Transverse colon (tissue), 4 donors: ENCODE data around the gene GNAT3. TPM values are rescaled to one million over a fixed set of nuclear protein-coding genes. Genes with fewer than 3 reads are reported as not detected.

Experiments used
- DNase-seq: peaks from one replicate; pipeline ENCODE4 v3.0.0-alpha.2; 2019
- H3K27ac ChIP-seq, 4 donors: fragments of 200-600 bp; sonication (generic); 2 replicates each; pipeline ENCODE4 v1.5.1; 2016 to 2018; ENCODE audit warnings: inconsistent platforms in 4 of 4
- H3K27me3 ChIP-seq: fragments of 200-600 bp; sonication (generic); 2 replicates; pipeline ENCODE4 v1.5.1; 2017; ENCODE audit warnings: inconsistent platforms
- H3K36me3 ChIP-seq, 4 donors: fragments of 200-600 bp; sonication (generic); 2 replicates each; pipeline ENCODE4 v1.5.1; 2017 to 2019; ENCODE audit warnings: inconsistent platforms in 4 of 4
- H3K4me1 ChIP-seq, 4 donors: fragments of 200-600 bp; sonication (generic); 2 replicates each; pipeline ENCODE4 v1.5.1; 2017 to 2020; ENCODE audit warnings: inconsistent platforms in 4 of 4
- H3K4me3 ChIP-seq, 4 donors: fragments of 200-600 bp; sonication (generic); 1 replicate in 1 of 4; 2 replicates in 3 of 4; pipeline versions ENCODE4 v1.5.1 to v1.6.1; 2017 to 2019; ENCODE audit warnings: inconsistent platforms in 4 of 4
- H3K9me3 ChIP-seq, 2 donors: fragments of 200-600 bp; sonication (generic); 2 replicates each; pipeline ENCODE4 v1.5.1; 2017 to 2019; ENCODE audit warnings: inconsistent platforms in 2 of 2
- EP300 ChIP-seq: sonication (generic); formaldehyde crosslinking; IDR thresholded peaks from one replicate; pipeline ENCODE4 v1.6.1; 2017; ENCODE audit warnings: antibody characterized with exemption, low read depth
- POLR2A ChIP-seq: fragments of 450-650 bp; IDR thresholded peaks from one replicate; pipeline ENCODE4 v1.6.1; 2016; ENCODE audit warnings: antibody characterized with exemption, mild to moderate bottlenecking, moderate library complexity
- POLR2AphosphoS5 ChIP-seq, 3 donors: sonication (generic); formaldehyde crosslinking; IDR thresholded peaks; one replicate each; pipeline ENCODE4 v1.6.1; 2016; ENCODE audit warnings: antibody characterized with exemption in 3 of 3
- WGBS, 2 donors: methylation state at CpG; one replicate each; pipeline ENCODE4 v1.1.5; 2018; ENCODE audit warnings: low coverage in 1 of 2; 5-methylcytosine and 5-hydroxymethylcytosine counted together
- in situ Hi-C, 4 donors: fragments of 200-750 bp; cut with MboI; loops; one replicate each; pipeline versions ENCODE4 v1.15.0 to v1.15.1; 2017; ENCODE audit warnings: low sequenced_read_pairs in 3 of 4, low pct_ligation_motif_present in 1 of 4, low pct_unique_long_range_greater_than_20kb in 1 of 4
- intact Hi-C: fragments of 100-400 bp; cut with DNase I; formaldehyde crosslinking; loops from one replicate; pipeline ENCODE4 v1.15.1; 2023; ENCODE audit warnings: low total_unique reads
- total RNA-seq, 4 donors: library from RNA; depleted of rRNA; stranded (reverse); fragments of >200 nt; gene quantifications; one replicate each; pipeline ENCODE4 v1.1.0, GENCODE V29; 2016
- TF ChIP-seq, protein P1 (sequence below), 5 experiments: fragments of 200-600 bp in 3 of 5; fragments of 450-650 bp in 2 of 5; sonication (generic) in 3 of 5; IDR thresholded peaks; 1 replicate in 2 of 5; 2 replicates in 3 of 5; pipeline ENCODE4 v1.5.1; 2016 to 2017; ENCODE audit warnings: antibody characterized with exemption in 5 of 5, inconsistent platforms in 3 of 5, mild to moderate bottlenecking in 2 of 5, moderate library complexity in 1 of 5

Gene GNAT3
- total RNA-seq, 4 donors from 2014 or later = not detected

DNA sequence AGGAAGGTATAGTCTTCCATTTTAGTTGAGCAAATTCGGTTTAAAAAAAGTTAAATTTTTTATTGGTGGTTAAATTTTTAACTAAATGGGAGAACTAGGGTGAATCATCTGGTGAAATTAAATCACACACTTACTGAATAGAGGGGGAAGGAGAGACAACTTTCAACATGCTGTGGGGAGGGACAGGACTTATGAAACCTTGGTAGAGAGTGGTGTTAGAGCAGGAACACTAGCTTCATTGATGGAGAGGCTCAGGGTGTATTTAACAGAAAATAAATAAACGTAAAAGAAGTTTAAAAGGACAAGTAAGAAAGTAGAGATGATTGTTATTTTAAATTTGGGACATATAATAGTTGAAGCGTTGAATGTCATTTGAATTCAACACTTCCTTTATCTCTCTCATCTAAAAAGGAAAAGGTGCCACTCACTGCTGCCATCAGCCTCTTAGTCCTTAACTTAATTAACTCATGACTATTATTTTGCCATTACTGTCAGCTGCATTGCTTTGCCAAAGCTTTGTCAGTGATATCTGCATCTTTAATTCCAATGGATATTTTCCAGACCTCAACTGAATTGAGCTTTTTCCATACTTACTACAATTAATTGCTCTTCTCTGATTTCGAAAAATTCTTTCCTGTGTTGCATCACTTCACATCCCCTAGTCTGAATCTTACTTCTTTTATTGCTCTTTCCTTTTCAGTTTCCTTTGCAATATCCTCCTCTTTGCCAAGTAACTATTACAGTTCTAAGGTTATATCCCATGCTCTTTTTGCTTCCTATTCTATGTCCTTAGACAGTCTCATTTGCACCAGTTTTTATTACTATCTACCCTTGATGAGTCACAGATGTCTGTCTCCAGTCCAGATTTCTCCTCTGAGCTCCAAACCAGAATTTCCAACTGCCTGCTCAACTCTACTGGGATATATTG, 71.7 kb downstream of the GNAT3 start:
- Histone ChIP-seq H3K36me3 (no peaks in the 10 kb centered on the region), H3K27me3 (no peaks in the 10 kb centered on the region), H3K27ac (no peak overlapping the region), H3K4me3 (no peak overlapping the region), H3K4me1 (peaks cover 0 to 10% (median 1%) of the 10 kb centered on the region in 4 donors), H3K9me3 (no peaks in the 10 kb centered on the region)
- no peak for DNase-seq
- TF ChIP-seq, protein P1, sequence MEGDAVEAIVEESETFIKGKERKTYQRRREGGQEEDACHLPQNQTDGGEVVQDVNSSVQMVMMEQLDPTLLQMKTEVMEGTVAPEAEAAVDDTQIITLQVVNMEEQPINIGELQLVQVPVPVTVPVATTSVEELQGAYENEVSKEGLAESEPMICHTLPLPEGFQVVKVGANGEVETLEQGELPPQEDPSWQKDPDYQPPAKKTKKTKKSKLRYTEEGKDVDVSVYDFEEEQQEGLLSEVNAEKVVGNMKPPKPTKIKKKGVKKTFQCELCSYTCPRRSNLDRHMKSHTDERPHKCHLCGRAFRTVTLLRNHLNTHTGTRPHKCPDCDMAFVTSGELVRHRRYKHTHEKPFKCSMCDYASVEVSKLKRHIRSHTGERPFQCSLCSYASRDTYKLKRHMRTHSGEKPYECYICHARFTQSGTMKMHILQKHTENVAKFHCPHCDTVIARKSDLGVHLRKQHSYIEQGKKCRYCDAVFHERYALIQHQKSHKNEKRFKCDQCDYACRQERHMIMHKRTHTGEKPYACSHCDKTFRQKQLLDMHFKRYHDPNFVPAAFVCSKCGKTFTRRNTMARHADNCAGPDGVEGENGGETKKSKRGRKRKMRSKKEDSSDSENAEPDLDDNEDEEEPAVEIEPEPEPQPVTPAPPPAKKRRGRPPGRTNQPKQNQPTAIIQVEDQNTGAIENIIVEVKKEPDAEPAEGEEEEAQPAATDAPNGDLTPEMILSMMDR (IDR thresholded peaks at IDR 0.05) = no peak
- intact Hi-C loops (no loop called here), in situ Hi-C loops (loop anchor here in 2 of 4 donors (10.0 kb wide), 2 partner anchors 225 to 235 kb away; no protein-coding TSS in a partner anchor)
- 51 to 63% methylated on average over 4 of the region's 4 CpGs for WGBS, 2 donors

DNA sequence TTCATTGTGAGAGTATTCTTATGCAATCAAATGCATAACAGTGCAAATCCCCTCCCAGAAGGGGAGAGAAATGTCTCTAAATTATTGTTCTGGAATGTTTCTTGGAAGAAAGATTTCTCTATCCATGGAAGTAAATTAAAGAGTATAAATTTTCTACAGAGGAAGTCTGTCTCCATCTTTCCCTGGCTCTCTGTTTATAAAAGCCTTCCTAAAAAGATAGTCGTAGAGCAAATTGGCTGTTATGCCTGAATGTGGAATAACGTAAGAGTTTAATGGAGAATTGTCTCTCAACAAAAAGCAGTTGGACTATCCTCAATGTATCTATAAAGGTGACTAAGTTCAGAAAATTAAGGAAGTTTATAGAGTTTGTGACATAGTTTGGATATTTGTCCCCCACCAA, 76.3 kb downstream of the GNAT3 start:
- no peak for TF ChIP-seq EP300
- no peak for TF ChIP-seq POLR2AphosphoS5 (IDR thresholded peaks at IDR 0.05)
- TF ChIP-seq, protein P1 (IDR thresholded peaks at IDR 0.05) = no peak
- TF ChIP-seq POLR2A = no peak
- Histone ChIP-seq H3K27ac (no peak overlapping the region), H3K4me3 (no peak overlapping the region), H3K9me3 (no peaks in the 10 kb centered on the region), H3K4me1 (peaks cover 0 to 5% (median under 1%) of the 10 kb centered on the region in 4 donors), H3K27me3 (no peaks in the 10 kb centered on the region), H3K36me3 (no peaks in the 10 kb centered on the region)
- 75 to 81% methylated on average over 2 of the region's 2 CpGs for WGBS, 2 donors
- in situ Hi-C loops (loop anchor here in 2 of 4 donors (10.0 kb wide), 2 partner anchors 229 to 239 kb away; no protein-coding TSS in a partner anchor), intact Hi-C loops (no loop called here)
- no peak for DNase-seq

DNA sequence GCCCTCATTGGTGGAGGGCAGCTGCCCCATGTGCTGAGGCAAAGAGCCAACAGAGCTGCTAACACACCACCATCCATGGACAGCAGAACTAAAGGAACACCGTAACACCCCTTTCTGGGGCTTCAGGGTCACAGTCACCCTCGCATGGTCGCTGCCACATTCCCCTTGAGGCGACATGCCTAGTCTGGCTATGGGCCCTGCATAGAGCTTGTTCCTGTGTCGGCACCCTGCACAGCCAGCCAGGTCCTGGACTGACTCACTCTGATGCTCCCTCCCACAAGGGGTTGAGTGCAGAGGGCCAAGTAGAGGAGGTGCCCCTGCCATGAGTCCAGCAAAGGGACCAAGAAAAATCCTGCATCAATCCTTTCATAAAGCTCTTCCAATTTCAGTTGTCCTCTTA, 77.8 kb downstream of the GNAT3 start:
- Histone ChIP-seq H3K9me3 (no peaks in the 10 kb centered on the region), H3K36me3 (no peaks in the 10 kb centered on the region), H3K27me3 (no peaks in the 10 kb centered on the region), H3K27ac (no peak overlapping the region), H3K4me1 (no peaks in the 10 kb centered on the region), H3K4me3 (no peak overlapping the region)
- in situ Hi-C loops (loop anchor here in 2 of 4 donors (10.0 kb wide), 2 partner anchors 231 to 241 kb away; no protein-coding TSS in a partner anchor), intact Hi-C loops (no loop called here)
- 84% methylated on average over 5 of the region's 5 CpGs; no CpG with 5 or more reads in 1 of the 2 donors for WGBS, 2 donors
- no peak for DNase-seq
- TF ChIP-seq POLR2A = no peak

DNA sequence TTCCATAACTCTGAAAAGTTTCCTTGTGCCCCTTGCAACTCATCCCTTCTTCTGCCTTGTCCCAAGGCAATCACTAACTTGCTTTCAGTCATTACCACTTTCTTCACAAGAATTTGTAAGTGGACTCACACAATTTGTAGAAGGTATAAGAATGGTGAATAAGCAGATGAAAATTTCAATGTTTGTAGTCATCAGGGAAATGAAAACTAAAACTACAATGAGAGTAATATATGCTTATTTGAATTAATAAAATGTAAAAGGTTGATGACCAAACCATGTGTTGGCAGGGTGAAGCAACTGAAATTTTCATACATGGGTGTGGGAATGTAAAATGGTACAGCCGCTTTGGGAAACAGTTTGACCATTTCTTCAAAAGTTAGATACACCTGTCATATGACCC, 79.7 kb downstream of the GNAT3 start:
- intact Hi-C loops = no loop called here
- WGBS, 2 donors = 91% methylated on average over 1 of the region's 1 CpG; no CpG with 5 or more reads in 1 of the 2 donors
- in situ Hi-C loops = loop anchor here in 2 of 4 donors (10.0 kb wide), 2 partner anchors 233 to 243 kb away; no protein-coding TSS in a partner anchor
- Histone ChIP-seq H3K27me3 (no peaks in the 10 kb centered on the region), H3K36me3 (no peaks in the 10 kb centered on the region), H3K4me1 (peaks cover 0 to 3% (median 0%) of the 10 kb centered on the region in 4 donors), H3K27ac (no peak overlapping the region), H3K4me3 (no peak overlapping the region), H3K9me3 (no peaks in the 10 kb centered on the region)
- DNase-seq = no peak
- TF ChIP-seq POLR2AphosphoS5 (IDR thresholded peaks at IDR 0.05) (no peak), POLR2A (no peak), EP300 (no peak)
- TF ChIP-seq, protein P1 (IDR thresholded peaks at IDR 0.05) = no peak
